Measurements from ENCODE around the gene CPNE1. TPM values are rescaled to one million over a fixed set of nuclear protein-coding genes. Genes with fewer than 3 reads are reported as not detected.
"Not testable (repeated sequence)": the region's sequence is repeated elsewhere in the genome, so short reads cannot be mapped to it uniquely, and the experiment has no call there.

The CPNE1 gene
- total and polyA plus RNA-seq, 2 donors: 43.6 to 238 TPM

GRCh38 chr20:35708502-35708901 lies 43.8 kb upstream of the CPNE1 start:
- Histone ChIP-seq H3K27me3 (ENCODE audit: control insufficient read depth in 2 of 2, insufficient read depth in 1 of 2, low read length in 1 of 2) (no peaks in the 10 kb centered on the region), H3K9me3 (ENCODE audit: control insufficient read depth in 2 of 2, insufficient read depth in 1 of 2, low read length in 1 of 2) (no peaks in the 10 kb centered on the region), H3K4me1 (ENCODE audit: control insufficient read depth in 2 of 2, insufficient read depth in 2 of 2, low read length in 2 of 2) (no peaks in the 10 kb centered on the region), H3K4me3 (ENCODE audit: low read length in 2 of 2) (no peak overlapping the region), H3K36me3 (ENCODE audit: control insufficient read depth in 2 of 2, insufficient read depth in 2 of 2, low read length in 1 of 2) (peaks cover 38 to 96% of the 10 kb centered on the region in 2 donors), H3K27ac (ENCODE audit: low read depth in 1 of 2, low read length in 1 of 2) (no peak overlapping the region)
- DNase-seq (ENCODE audit: low read depth in 6 of 9, low spot score in 9 of 9): no peak
- 94% methylated on average over 1 of the region's 1 CpG for WGBS

DNA sequence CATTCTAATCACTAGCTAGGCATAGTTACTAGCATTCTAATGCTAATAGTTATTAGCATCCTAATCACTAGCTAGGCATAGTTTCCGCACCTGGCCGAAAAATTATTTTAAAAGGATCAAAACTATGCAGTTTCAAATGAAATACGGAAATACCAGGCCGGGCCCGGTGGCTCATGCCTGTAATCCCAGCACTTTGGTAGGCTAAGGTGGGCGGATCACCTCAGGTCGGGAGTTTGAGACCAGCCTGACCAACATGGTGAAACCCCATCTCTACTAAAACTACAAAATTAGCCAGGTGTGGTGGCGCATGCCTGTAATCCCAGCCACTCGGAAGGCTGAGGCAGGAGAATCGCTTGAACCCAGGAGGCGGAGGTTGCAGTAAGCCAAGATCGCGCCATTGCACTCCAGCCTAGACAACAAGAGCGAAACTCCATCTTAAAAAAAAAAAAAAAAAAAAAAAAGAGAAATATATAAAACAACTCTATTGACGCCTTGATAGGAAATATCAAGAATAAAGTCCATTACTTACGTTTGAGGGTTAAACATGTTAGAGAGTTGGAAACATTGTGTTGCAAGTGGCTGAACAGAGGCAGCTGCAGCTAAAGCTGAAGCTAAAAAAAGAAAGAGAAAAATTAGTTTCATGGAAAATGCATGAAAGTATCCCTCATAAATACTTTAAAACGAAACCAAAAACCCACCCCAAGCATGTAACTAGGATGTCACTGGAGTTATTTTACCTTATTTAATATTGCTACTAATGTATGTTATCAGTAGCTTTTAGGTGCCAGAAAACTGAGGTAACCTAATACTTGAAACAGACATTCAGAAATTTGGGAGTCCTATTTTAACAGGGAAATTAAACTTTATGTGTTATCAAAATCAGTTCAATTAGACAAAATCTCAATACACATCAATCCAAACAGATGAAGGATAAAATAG lies 42.2 kb upstream of the CPNE1 start:
- peaks cover 34 to 95% of the 10 kb centered on the region in 2 donors for H3K36me3 ChIP-seq (ENCODE audit: control insufficient read depth in 2 of 2, insufficient read depth in 2 of 2, low read length in 1 of 2)
- WGBS: 99% methylated on average over 17 of the region's 17 CpGs
- not testable (repeated sequence) for H3K4me1 ChIP-seq (ENCODE audit: control insufficient read depth in 2 of 2, insufficient read depth in 2 of 2, low read length in 2 of 2); H3K9me3 ChIP-seq (ENCODE audit: control insufficient read depth in 2 of 2, insufficient read depth in 1 of 2, low read length in 1 of 2); H3K27ac ChIP-seq (ENCODE audit: low read depth in 1 of 2, low read length in 1 of 2); H3K4me3 ChIP-seq (ENCODE audit: low read length in 2 of 2); H3K27me3 ChIP-seq (ENCODE audit: control insufficient read depth in 2 of 2, insufficient read depth in 1 of 2, low read length in 1 of 2); DNase-seq (ENCODE audit: low read depth in 6 of 9, low spot score in 9 of 9)

- DNase-seq (ENCODE audit: low read depth in 6 of 9, low spot score in 9 of 9); H3K4me3 ChIP-seq (ENCODE audit: low read length in 2 of 2); H3K4me1 ChIP-seq (ENCODE audit: control insufficient read depth in 2 of 2, insufficient read depth in 2 of 2, low read length in 2 of 2); H3K9me3 ChIP-seq (ENCODE audit: control insufficient read depth in 2 of 2, insufficient read depth in 1 of 2, low read length in 1 of 2); H3K27me3 ChIP-seq (ENCODE audit: control insufficient read depth in 2 of 2, insufficient read depth in 1 of 2, low read length in 1 of 2); H3K27ac ChIP-seq (ENCODE audit: low read depth in 1 of 2, low read length in 1 of 2): not testable (repeated sequence)
- peaks cover 35 to 92% of the 10 kb centered on the region in 2 donors for H3K36me3 ChIP-seq (ENCODE audit: control insufficient read depth in 2 of 2, insufficient read depth in 2 of 2, low read length in 1 of 2)
- WGBS: 98% methylated on average over 11 of the region's 11 CpGs
Observed at GRCh38 chr20:35705894-35706293, 41.2 kb upstream of the CPNE1 start.

- Histone ChIP-seq H3K36me3 (ENCODE audit: control insufficient read depth in 2 of 2, insufficient read depth in 2 of 2, low read length in 1 of 2) (peaks cover 35 to 84% of the 10 kb centered on the region in 2 donors), H3K4me1 (ENCODE audit: control insufficient read depth in 2 of 2, insufficient read depth in 2 of 2, low read length in 2 of 2) (peaks cover 0 to 6% of the 10 kb centered on the region in 2 donors), H3K27me3 (ENCODE audit: control insufficient read depth in 2 of 2, insufficient read depth in 1 of 2, low read length in 1 of 2) (no peaks in the 10 kb centered on the region), H3K4me3 (ENCODE audit: low read length in 2 of 2) (no peak overlapping the region), H3K27ac (ENCODE audit: low read depth in 1 of 2, low read length in 1 of 2) (no peak overlapping the region), H3K9me3 (ENCODE audit: control insufficient read depth in 2 of 2, insufficient read depth in 1 of 2, low read length in 1 of 2) (no peaks in the 10 kb centered on the region)
- WGBS: 98% methylated on average over 5 of the region's 5 CpGs
- no peak for DNase-seq (ENCODE audit: low read depth in 6 of 9, low spot score in 9 of 9)
Observed at GRCh38 chr20:35704514-35705261, 40.0 kb upstream of the CPNE1 start.

- H3K4me3 ChIP-seq (ENCODE audit: low read length in 2 of 2): no peak overlapping the region
- WGBS: 79% methylated on average over 4 of the region's 4 CpGs
- no peaks in the 10 kb centered on the region for H3K27me3 ChIP-seq (ENCODE audit: control insufficient read depth in 2 of 2, insufficient read depth in 1 of 2, low read length in 1 of 2)
- peaks cover 4 to 10% of the 10 kb centered on the region in 2 donors for H3K4me1 ChIP-seq (ENCODE audit: control insufficient read depth in 2 of 2, insufficient read depth in 2 of 2, low read length in 2 of 2)
- DNase-seq (ENCODE audit: low read depth in 6 of 9, low spot score in 9 of 9): no peak
- H3K36me3 ChIP-seq (ENCODE audit: control insufficient read depth in 2 of 2, insufficient read depth in 2 of 2, low read length in 1 of 2): peaks cover 32 to 68% of the 10 kb centered on the region in 2 donors
- H3K9me3 ChIP-seq (ENCODE audit: control insufficient read depth in 2 of 2, insufficient read depth in 1 of 2, low read length in 1 of 2): no peaks in the 10 kb centered on the region
- H3K27ac ChIP-seq (ENCODE audit: low read depth in 1 of 2, low read length in 1 of 2): no peak overlapping the region
Observed at GRCh38 chr20:35702824-35703695, 38.4 kb upstream of the CPNE1 start.

DNA sequence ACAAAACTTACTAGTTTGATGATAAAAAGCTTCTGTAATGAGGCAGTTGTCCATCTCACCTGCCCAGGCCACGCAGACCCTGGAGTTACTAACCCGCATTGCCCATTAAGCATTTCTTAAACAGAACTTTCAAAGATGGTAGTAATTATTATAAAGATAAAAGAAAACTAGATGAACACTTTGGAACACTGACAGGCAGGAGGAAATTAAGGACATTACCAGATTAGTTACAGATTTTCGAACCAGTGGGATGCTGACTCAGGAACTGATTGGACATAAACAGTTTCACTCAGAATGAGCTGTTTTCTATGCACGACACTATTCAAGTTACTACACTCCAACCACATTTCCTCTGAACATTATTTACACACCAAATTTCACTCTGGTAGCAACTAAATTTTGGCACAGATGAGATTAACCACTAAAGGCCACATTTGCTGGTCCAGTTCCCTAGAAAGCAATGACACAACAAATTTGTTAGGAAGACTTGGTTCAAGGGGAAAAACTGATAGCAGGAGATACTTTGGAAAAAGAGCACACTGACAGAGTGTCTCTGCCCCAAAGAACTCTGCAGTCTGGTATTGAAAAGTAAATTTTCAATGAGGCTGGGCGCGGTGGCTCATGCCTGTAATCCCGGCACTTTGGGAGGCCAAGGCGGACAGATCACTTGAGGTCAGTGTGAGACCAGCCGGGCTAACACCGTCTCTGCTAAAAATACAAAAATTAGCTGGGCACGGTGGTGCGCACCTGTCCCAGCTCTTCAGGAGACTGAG lies 37.5 kb upstream of the CPNE1 start:
- no peaks in the 10 kb centered on the region for H3K9me3 ChIP-seq (ENCODE audit: control insufficient read depth in 2 of 2, insufficient read depth in 1 of 2, low read length in 1 of 2)
- H3K4me3 ChIP-seq (ENCODE audit: low read length in 2 of 2): no peak overlapping the region
- H3K27me3 ChIP-seq (ENCODE audit: control insufficient read depth in 2 of 2, insufficient read depth in 1 of 2, low read length in 1 of 2): no peaks in the 10 kb centered on the region
- H3K36me3 ChIP-seq (ENCODE audit: control insufficient read depth in 2 of 2, insufficient read depth in 2 of 2, low read length in 1 of 2): peaks cover 32 to 63% of the 10 kb centered on the region in 2 donors
- no peak overlapping the region for H3K27ac ChIP-seq (ENCODE audit: low read depth in 1 of 2, low read length in 1 of 2)
- no peak for DNase-seq (ENCODE audit: low read depth in 6 of 9, low spot score in 9 of 9)
- WGBS: 97% methylated on average over 12 of the region's 12 CpGs
- H3K4me1 ChIP-seq (ENCODE audit: control insufficient read depth in 2 of 2, insufficient read depth in 2 of 2, low read length in 2 of 2): peaks cover 8 to 13% of the 10 kb centered on the region in 2 donors

- Histone ChIP-seq H3K4me3 (ENCODE audit: low read length in 2 of 2) (no peak overlapping the region), H3K9me3 (ENCODE audit: control insufficient read depth in 2 of 2, insufficient read depth in 1 of 2, low read length in 1 of 2) (no peaks in the 10 kb centered on the region), H3K27me3 (ENCODE audit: control insufficient read depth in 2 of 2, insufficient read depth in 1 of 2, low read length in 1 of 2) (no peaks in the 10 kb centered on the region), H3K36me3 (ENCODE audit: control insufficient read depth in 2 of 2, insufficient read depth in 2 of 2, low read length in 1 of 2) (peaks cover 22 to 48% of the 10 kb centered on the region in 2 donors), H3K27ac (ENCODE audit: low read depth in 1 of 2, low read length in 1 of 2) (no peak overlapping the region), H3K4me1 (ENCODE audit: control insufficient read depth in 2 of 2, insufficient read depth in 2 of 2, low read length in 2 of 2) (peaks cover 8 to 13% of the 10 kb centered on the region in 2 donors)
- no peak for DNase-seq (ENCODE audit: low read depth in 6 of 9, low spot score in 9 of 9)
- 98% methylated on average over 7 of the region's 7 CpGs for WGBS
Observed at GRCh38 chr20:35700625-35701148, 36.0 kb upstream of the CPNE1 start.
